Type B pancreatic cell (in vitro differentiated cells): ENCODE data around the gene FOXE3. TPM values are rescaled to one million over a fixed set of nuclear protein-coding genes. Genes with fewer than 3 reads are reported as not detected.
A peak's percentile ranks its signal among the peaks of the same experiment; 100 is the strongest.
"Not testable (repeated sequence)": the region's sequence is repeated elsewhere in the genome, so short reads cannot be mapped to it uniquely, and the experiment has no call there.

Experiments
- DNase-seq: peaks from one replicate; pipeline ENCODE4 v3.0.0; 2021; ENCODE audit warnings: mixed read lengths; ENCODE audit not compliant: unreplicated experiment; ENCODE audit errors: extremely low spot score
- H3K27ac Mint-ChIP-seq: 2 replicates; pipeline ENCODE4 v1.8.0; 2021; ENCODE audit warnings: mild to moderate bottlenecking, mixed read lengths
- H3K27me3 Mint-ChIP-seq: 2 replicates; pipeline ENCODE4 v1.8.0; 2021; ENCODE audit warnings: mixed read lengths
- H3K36me3 Mint-ChIP-seq: 2 replicates; pipeline ENCODE4 v1.8.0; 2021; ENCODE audit warnings: mixed read lengths
- H3K4me1 Mint-ChIP-seq: one replicate; pipeline ENCODE4 v1.8.0; 2021; ENCODE audit warnings: mixed read lengths; ENCODE audit not compliant: unreplicated experiment
- H3K4me3 Mint-ChIP-seq: 2 replicates; pipeline ENCODE4 v1.8.0; 2021; ENCODE audit warnings: mild to moderate bottlenecking, mixed read lengths
- H3K9me3 Mint-ChIP-seq: 2 replicates; pipeline ENCODE4 v1.8.0; 2021; ENCODE audit warnings: mixed read lengths
- total RNA-seq: library from RNA; stranded (reverse); gene quantifications from 2 replicates; pipeline ENCODE4 v1.2.1, GENCODE V29; 2021; ENCODE audit warnings: low replicate concordance
- TF ChIP-seq, protein P1 (sequence below): fragments of 200-600 bp; sonication (generic); conservative IDR thresholded peaks from 2 replicates; pipeline ENCODE4 v1.5.0; 2021; ENCODE audit warnings: antibody characterized with exemption, mild to moderate bottlenecking

Gene FOXE3
- total RNA-seq, 1 donor from 2014 or later: 0.14 TPM

- H3K9me3 Mint-ChIP-seq: no peaks in the 10 kb centered on the region
- no peaks in the 10 kb centered on the region for H3K27me3 Mint-ChIP-seq
- H3K4me3 Mint-ChIP-seq: no peak overlapping the region
- no peak overlapping the region for H3K27ac Mint-ChIP-seq
- no peak for DNase-seq
- H3K36me3 Mint-ChIP-seq: no peaks in the 10 kb centered on the region
- peaks cover 20% of the 10 kb centered on the region for H3K4me1 Mint-ChIP-seq
- TF ChIP-seq, protein P1, sequence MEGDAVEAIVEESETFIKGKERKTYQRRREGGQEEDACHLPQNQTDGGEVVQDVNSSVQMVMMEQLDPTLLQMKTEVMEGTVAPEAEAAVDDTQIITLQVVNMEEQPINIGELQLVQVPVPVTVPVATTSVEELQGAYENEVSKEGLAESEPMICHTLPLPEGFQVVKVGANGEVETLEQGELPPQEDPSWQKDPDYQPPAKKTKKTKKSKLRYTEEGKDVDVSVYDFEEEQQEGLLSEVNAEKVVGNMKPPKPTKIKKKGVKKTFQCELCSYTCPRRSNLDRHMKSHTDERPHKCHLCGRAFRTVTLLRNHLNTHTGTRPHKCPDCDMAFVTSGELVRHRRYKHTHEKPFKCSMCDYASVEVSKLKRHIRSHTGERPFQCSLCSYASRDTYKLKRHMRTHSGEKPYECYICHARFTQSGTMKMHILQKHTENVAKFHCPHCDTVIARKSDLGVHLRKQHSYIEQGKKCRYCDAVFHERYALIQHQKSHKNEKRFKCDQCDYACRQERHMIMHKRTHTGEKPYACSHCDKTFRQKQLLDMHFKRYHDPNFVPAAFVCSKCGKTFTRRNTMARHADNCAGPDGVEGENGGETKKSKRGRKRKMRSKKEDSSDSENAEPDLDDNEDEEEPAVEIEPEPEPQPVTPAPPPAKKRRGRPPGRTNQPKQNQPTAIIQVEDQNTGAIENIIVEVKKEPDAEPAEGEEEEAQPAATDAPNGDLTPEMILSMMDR: no peak
These were observed 29.9 kb downstream of the FOXE3 start for GRCh38 chr1:47445823-47446550.

DNA sequence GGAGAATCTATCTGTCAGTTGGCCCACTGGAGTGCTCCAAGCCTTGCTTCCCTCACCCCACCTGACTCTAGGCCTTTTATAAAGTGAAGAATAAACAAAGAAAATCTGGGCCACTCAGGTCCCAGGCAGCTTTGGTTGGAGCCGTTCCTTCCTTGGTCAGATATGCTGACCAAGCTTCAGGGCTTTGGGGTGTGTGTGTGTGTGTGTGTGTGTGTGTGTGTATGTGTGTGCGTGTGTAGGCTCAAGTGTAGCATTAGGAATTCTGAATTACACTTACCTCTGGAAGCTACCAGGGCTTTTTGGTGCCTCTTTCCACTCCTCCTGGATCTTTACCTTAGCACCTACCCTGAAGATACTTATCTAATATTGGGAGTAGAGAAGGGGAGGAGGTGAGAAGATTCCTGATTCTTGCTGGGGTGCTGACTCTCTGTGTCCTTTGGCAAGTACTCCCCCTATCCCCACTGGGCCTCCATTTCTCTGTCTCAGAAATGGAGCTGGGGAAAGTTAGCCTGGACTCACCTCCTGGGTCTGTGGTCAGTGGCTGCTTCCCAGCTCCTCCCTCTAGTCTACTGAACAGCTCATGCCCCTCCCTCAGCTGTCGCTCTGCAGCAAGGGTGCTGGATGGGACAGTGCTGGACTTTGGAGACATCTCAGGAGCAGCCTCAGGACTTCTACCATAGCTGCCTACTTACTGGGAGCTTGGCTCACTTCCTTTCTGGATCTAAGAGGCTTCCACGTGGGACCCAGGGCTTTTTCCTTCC, 32.6 kb downstream of the FOXE3 start:
- peaks cover 22% of the 10 kb centered on the region for H3K4me1 Mint-ChIP-seq
- no peak for DNase-seq
- TF ChIP-seq, protein P1: no peak
- H3K27me3 Mint-ChIP-seq: no peaks in the 10 kb centered on the region
- no peaks in the 10 kb centered on the region for H3K9me3 Mint-ChIP-seq
- H3K27ac Mint-ChIP-seq: no peak overlapping the region
- no peaks in the 10 kb centered on the region for H3K36me3 Mint-ChIP-seq
- H3K4me3 Mint-ChIP-seq: no peak overlapping the region

DNA sequence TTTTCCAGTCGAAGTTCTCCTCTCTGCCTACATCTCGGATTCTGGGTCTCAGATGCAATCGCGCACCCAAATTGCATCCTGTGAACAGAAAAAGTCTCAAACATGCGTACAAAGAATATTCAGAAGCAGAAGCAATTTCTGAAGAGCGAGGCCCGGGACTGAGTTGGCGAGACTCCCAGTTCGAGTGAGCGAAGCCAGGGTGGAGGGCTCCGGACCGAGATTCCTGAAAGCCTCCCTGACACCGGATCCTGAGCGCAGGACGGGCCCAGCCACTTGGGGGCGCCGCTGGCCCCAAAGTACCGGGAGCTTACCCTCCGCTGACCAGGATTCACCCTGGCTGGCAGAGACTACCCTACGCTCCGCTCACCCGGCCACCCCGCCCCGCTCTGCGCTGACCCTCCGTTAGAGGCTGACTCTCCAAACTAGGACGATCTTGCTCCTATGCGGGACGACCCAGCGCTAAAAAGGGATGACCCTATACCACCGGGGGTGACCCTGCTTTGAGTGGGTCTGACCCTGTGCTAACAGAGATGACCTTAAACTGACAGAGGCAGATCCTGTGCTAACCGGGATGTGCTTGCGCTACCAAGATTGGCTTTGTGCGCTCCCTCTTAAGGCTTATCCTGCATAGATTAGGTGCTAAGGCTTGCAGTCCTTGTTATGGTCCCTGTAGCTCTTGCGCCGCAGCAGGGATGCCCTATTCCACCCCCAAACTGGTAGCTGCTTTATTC, 33.9 kb downstream of the FOXE3 start:
- no peaks in the 10 kb centered on the region for H3K36me3 Mint-ChIP-seq

GRCh38 chr1:47450606-47451005, 34.5 kb downstream of the FOXE3 start:
- Mint-ChIP-seq H3K27me3 (peaks cover 6% of the 10 kb centered on the region), H3K27ac (no peak overlapping the region), H3K4me1 (peaks cover 8% of the 10 kb centered on the region), H3K4me3 (no peak overlapping the region), H3K9me3 (no peaks in the 10 kb centered on the region), H3K36me3 (no peaks in the 10 kb centered on the region)
- TF ChIP-seq, protein P1: no peak
- no peak for DNase-seq

More for the DNA sequence above, 33.9 kb downstream of the FOXE3 start:
- Mint-ChIP-seq H3K4me3 (no peak overlapping the region), H3K9me3 (no peaks in the 10 kb centered on the region), H3K27ac (no peak overlapping the region), H3K4me1 (peaks cover 13% of the 10 kb centered on the region), H3K27me3 (peaks cover 3% of the 10 kb centered on the region)
- TF ChIP-seq, protein P1: peak; percentile 64
- DNase-seq: no peak

DNA sequence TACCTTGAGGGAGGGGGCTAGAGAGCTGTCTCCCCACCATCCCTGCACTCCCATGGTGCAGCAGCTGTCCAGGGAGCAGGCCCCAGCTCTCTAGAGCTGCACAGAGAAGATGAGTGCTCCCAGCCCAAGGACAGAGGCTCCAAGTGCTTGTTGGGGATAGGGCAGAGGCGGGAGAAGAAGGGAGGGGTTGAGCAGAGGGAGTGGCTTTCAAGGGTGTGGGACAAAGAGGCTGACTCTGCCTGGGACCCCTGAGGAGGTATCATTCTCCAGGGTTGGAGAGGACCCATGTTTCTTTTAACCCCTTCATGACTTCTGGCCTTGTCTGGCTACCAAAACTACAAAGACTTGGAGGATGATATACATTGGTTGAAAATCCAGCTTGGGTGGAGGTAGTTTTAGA, 36.3 kb downstream of the FOXE3 start:
- TF ChIP-seq, protein P1: no peak
- Mint-ChIP-seq H3K9me3 (no peaks in the 10 kb centered on the region), H3K27ac (no peak overlapping the region), H3K27me3 (peaks cover 8% of the 10 kb centered on the region), H3K36me3 (no peaks in the 10 kb centered on the region), H3K4me3 (no peak overlapping the region), H3K4me1 (peaks cover 8% of the 10 kb centered on the region)
- DNase-seq: no peak

DNA sequence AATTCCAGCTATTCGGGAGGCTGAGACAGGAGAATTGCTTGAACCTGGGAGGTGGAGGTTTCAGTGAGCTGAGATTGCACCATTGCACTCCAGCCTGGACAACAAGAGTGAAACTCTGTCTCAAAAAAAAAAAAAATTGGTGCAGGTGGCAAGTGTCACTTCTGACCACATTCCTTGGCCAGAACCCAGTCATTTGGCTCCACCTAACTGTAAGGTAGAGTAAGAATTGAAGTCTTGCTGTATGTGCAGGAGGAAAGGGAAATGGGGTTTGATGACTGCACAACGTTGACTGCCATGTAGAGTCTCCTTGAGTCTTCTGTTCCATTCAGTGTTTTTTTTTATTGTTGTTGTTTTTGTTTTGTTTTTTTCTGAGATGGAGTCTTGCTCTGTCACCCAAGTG, 37.8 kb downstream of the FOXE3 start:
- DNase-seq, H3K36me3 Mint-ChIP-seq, H3K9me3 Mint-ChIP-seq, H3K4me3 Mint-ChIP-seq, H3K27ac Mint-ChIP-seq: not testable (repeated sequence)
- Mint-ChIP-seq H3K4me1 (peaks cover 13% of the 10 kb centered on the region), H3K27me3 (peaks cover 19% of the 10 kb centered on the region)
